B cell (primary cell): ENCODE data around the gene HNRNPD.

ENCODE experiments used
- EZH2 ChIP-seq: IDR thresholded peaks from 2 replicates; pipeline ENCODE4 v1.6.1; 2012; ENCODE audit warnings: borderline replicate concordance, low read depth, mild to moderate bottlenecking, moderate library complexity, low read length; ENCODE audit not compliant: insufficient read depth, poor library complexity, severe bottlenecking
- TF ChIP-seq, protein P1 (sequence below): fragments of 200-600 bp; IDR thresholded peaks from one replicate; pipeline ENCODE4 v1.8.0; 2022; ENCODE audit warnings: antibody characterized with exemption, mild to moderate bottlenecking

DNA sequence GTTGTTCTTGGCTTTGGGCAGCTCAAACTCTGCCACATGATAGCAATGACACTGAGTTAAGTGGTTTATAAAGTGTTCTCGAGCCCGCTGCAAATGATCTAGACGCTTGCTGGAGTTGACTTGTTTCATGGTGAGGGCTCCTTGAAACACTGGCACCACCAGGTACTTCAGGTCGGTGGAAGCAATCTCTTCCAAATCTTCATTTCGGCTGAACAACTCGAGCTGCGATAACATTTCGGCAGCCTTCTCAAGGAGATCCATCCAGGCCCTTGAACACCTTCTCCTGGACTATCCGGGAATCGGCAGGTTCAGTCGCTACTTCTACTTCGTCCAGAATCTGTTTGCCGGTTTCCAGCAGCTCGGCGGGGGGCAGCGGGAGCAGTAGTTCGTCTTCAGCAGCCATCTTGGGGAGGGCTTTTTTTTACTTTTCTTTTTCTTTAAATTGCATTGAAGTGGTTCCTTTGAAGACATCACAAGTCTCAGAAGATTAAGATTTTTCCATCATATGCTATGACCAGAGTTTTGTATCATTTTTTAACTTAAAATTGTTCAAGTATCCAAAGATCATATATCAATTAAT, 28.5 kb upstream of the HNRNPD start:
- TF ChIP-seq, protein P1, sequence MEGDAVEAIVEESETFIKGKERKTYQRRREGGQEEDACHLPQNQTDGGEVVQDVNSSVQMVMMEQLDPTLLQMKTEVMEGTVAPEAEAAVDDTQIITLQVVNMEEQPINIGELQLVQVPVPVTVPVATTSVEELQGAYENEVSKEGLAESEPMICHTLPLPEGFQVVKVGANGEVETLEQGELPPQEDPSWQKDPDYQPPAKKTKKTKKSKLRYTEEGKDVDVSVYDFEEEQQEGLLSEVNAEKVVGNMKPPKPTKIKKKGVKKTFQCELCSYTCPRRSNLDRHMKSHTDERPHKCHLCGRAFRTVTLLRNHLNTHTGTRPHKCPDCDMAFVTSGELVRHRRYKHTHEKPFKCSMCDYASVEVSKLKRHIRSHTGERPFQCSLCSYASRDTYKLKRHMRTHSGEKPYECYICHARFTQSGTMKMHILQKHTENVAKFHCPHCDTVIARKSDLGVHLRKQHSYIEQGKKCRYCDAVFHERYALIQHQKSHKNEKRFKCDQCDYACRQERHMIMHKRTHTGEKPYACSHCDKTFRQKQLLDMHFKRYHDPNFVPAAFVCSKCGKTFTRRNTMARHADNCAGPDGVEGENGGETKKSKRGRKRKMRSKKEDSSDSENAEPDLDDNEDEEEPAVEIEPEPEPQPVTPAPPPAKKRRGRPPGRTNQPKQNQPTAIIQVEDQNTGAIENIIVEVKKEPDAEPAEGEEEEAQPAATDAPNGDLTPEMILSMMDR: no peak
- no peak for TF ChIP-seq EZH2
